Activated CD4-positive, CD25-positive, alpha-beta regulatory T cell treated with anti-CD3 and anti-CD28 coated beads, Interleukin-2, amount 50 U/mL, for 72 hours (primary cell): Measurements from ENCODE around the gene SCUBE2.

Source experiments
- DNase-seq: peaks from one replicate; pipeline ENCODE4 v3.0.0; 2021

The SCUBE2 gene

GRCh38 chr11:9073466-9074225 is 17.8 kb downstream of the SCUBE2 start:
- no peak for DNase-seq

GRCh38 chr11:9072626-9073176 is 18.7 kb downstream of the SCUBE2 start:
- no peak for DNase-seq

GRCh38 chr11:9071692-9072091 is 19.7 kb downstream of the SCUBE2 start:
- no peak for DNase-seq

GRCh38 chr11:9070749-9071491 is 20.5 kb downstream of the SCUBE2 start:
- DNase-seq = no peak

GRCh38 chr11:9069862-9070470 is 21.4 kb downstream of the SCUBE2 start:
- no peak for DNase-seq

GRCh38 chr11:9069256-9069655 is 22.1 kb downstream of the SCUBE2 start:
- DNase-seq = no peak

GRCh38 chr11:9066433-9066925 is 24.9 kb downstream of the SCUBE2 start:
- no peak for DNase-seq

- no peak for DNase-seq
These were observed 25.6 kb downstream of the SCUBE2 start for GRCh38 chr11:9065607-9066432.

- no peak for DNase-seq
These were observed 29.6 kb downstream of the SCUBE2 start for GRCh38 chr11:9061807-9062206.

GRCh38 chr11:9060700-9061111 is 30.7 kb downstream of the SCUBE2 start:
- no peak for DNase-seq

- DNase-seq = no peak
These were observed 32.0 kb downstream of the SCUBE2 start for GRCh38 chr11:9059406-9059805.

- DNase-seq = no peak
These were observed 33.5 kb downstream of the SCUBE2 start for GRCh38 chr11:9057888-9058287.

GRCh38 chr11:9057007-9057406 is 34.4 kb downstream of the SCUBE2 start:
- DNase-seq = no peak

GRCh38 chr11:9056467-9056866 is 34.9 kb downstream of the SCUBE2 start:
- DNase-seq = no peak

- DNase-seq = no peak
These were observed 37.9 kb downstream of the SCUBE2 start for GRCh38 chr11:9053316-9054035.

GRCh38 chr11:9052316-9052715 is 39.1 kb downstream of the SCUBE2 start:
- DNase-seq = no peak

- DNase-seq = no peak
These were observed 41.4 kb downstream of the SCUBE2 start for GRCh38 chr11:9049959-9050358.

GRCh38 chr11:9047964-9048523 is 43.4 kb downstream of the SCUBE2 start:
- no peak for DNase-seq

GRCh38 chr11:9046481-9046880 is 44.9 kb downstream of the SCUBE2 start:
- no peak for DNase-seq

GRCh38 chr11:9042488-9042887 is 48.9 kb downstream of the SCUBE2 start:
- DNase-seq = no peak

GRCh38 chr11:9041747-9042146 is 49.7 kb downstream of the SCUBE2 start:
- no peak for DNase-seq

- no peak for DNase-seq
These were observed 51.0 kb downstream of the SCUBE2 start for GRCh38 chr11:9040410-9040809.
